Keratinocyte (primary cell): ENCODE data around the gene POLR1A.

Experiments
- CTCF ChIP-seq, 3 experiments: IDR thresholded peaks in 1 of 3; conservative IDR thresholded peaks in 1 of 3; optimal IDR thresholded peaks in 1 of 3; 2 replicates in 2 of 3; 3 replicates in 1 of 3; pipeline versions ENCODE3 to v1.5.1; 2011; ENCODE audit warnings: low read length in 3 of 3, mild to moderate bottlenecking in 3 of 3, moderate library complexity in 2 of 3, control low read depth in 1 of 3, inconsistent platforms in 1 of 3; ENCODE audit not compliant: insufficient read depth in 2 of 3; ENCODE audit errors: extremely low read depth in 1 of 3
- EZH2 ChIP-seq: IDR thresholded peaks from one replicate; pipeline ENCODE4 v1.6.1; 2012; ENCODE audit warnings: inconsistent platforms, mild to moderate bottlenecking, low read length, moderate library complexity

- TF ChIP-seq EZH2 (no peak), CTCF (optimal IDR thresholded peaks at IDR 0.05 in 1 of 3, IDR thresholded peaks at IDR 0.05 in 1 of 3, conservative IDR thresholded peaks at IDR 0.05 in 1 of 3; ENCODE audit: extremely low read depth in 1 of 3, insufficient read depth in 2 of 3, low read length in 3 of 3) (no peak)
Measured at GRCh38 chr2:85984788-85985187, 120.9 kb downstream of the POLR1A start.
